IMR-90 (cell line): ENCODE measurements around the gene GRB14. TPM values are rescaled to one million over a fixed set of nuclear protein-coding genes. Genes with fewer than 3 reads are reported as not detected.

ENCODE experiments used
- ATAC-seq: fragments of 200-7000 bp; cut with Tn5 transposase; 2 replicates; pipeline ENCODE4 v1.9.1; 2020; ENCODE audit warnings: low read depth, mild to moderate bottlenecking, moderate library complexity
- BruUV-seq: library from RNA; stranded (reverse); fragments of 400-500 nt; replicated peaks from 2 replicates; lab custom pipeline; 2021; lab: Mats Ljungman, UMichigan
- CTCF ChIA-PET: fragments of 300-600 bp; formaldehyde crosslinking; extraction: SDS; loops from one replicate; lab custom pipeline; 2021; ENCODE audit warnings: antibody characterized with exemption; lab: Yijun Ruan, JAX
- POLR2A ChIA-PET: fragments of 300-600 bp; sonication (Branson Sonifier 250); formaldehyde crosslinking; loops from one replicate; lab custom pipeline; 2022; ENCODE audit warnings: antibody characterized with exemption; ENCODE audit not compliant: unreplicated experiment; lab: Charles Lee
- DNase-seq: peaks from one replicate; pipeline ENCODE4 v3.0.0; 2013
- H2AFZ ChIP-seq: replicated peaks from 2 replicates; pipeline ENCODE3; 2013; ENCODE audit warnings: low read length, mild to moderate bottlenecking; ENCODE audit not compliant: poor library complexity
- H2AK5ac ChIP-seq: 2 replicates; pipeline ENCODE4 v1.6.1; 2013; ENCODE audit warnings: low read depth, low read length, inconsistent platforms
- H2AK9ac ChIP-seq: replicated peaks from 2 replicates; pipeline ENCODE3; 2013; ENCODE audit warnings: mild to moderate bottlenecking, low read depth, low read length, moderate library complexity; ENCODE audit not compliant: poor library complexity
- H2BK120ac ChIP-seq: 2 replicates; pipeline ENCODE4 v1.6.1; 2013; ENCODE audit warnings: low read depth, low read length, inconsistent platforms
- H2BK15ac ChIP-seq: 3 replicates; pipeline ENCODE4 v1.6.1; 2013; ENCODE audit warnings: low read depth, low read length, inconsistent platforms
- H2BK20ac ChIP-seq: 2 replicates; pipeline ENCODE4 v1.6.1; 2013; ENCODE audit warnings: low read depth, mild to moderate bottlenecking, inconsistent platforms, low read length, moderate library complexity
- H2BK5ac ChIP-seq: 2 replicates; pipeline ENCODE4 v1.6.1; 2013; ENCODE audit warnings: mild to moderate bottlenecking, low read depth, low read length, inconsistent platforms; ENCODE audit not compliant: poor library complexity, severe bottlenecking
- H3K14ac ChIP-seq: replicated peaks from 2 replicates; pipeline ENCODE4 v1.6.1; 2013; ENCODE audit warnings: low read depth, low read length, inconsistent platforms
- H3K18ac ChIP-seq: 2 replicates; pipeline ENCODE4 v1.6.1; 2013; ENCODE audit warnings: low read depth, low read length, control low read depth
- H3K23ac ChIP-seq: 2 replicates; pipeline ENCODE4 v1.6.1; 2013; ENCODE audit warnings: low read depth, low read length, inconsistent platforms
- H3K27ac ChIP-seq: 2 replicates; pipeline ENCODE4 v1.5.1; 2013; ENCODE audit warnings: mild to moderate bottlenecking, control low read depth, low read length; ENCODE audit not compliant: insufficient read depth
- H3K27me3 ChIP-seq: 2 replicates; pipeline ENCODE4 v1.6.1; 2013; ENCODE audit warnings: low read length; ENCODE audit not compliant: control insufficient read depth, insufficient read depth
- H3K36me3 ChIP-seq: 2 replicates; pipeline ENCODE4 v1.6.1; 2013; ENCODE audit warnings: low read length, mixed read lengths; ENCODE audit not compliant: control insufficient read depth, insufficient read depth
- H3K4ac ChIP-seq: 2 replicates; pipeline ENCODE4 v1.6.1; 2013; ENCODE audit warnings: low read depth, low read length, inconsistent platforms
- H3K4me1 ChIP-seq: 2 replicates; pipeline ENCODE4 v1.6.1; 2013; ENCODE audit warnings: low read length, mixed read lengths; ENCODE audit not compliant: control insufficient read depth, insufficient read depth
- H3K4me2 ChIP-seq: 2 replicates; pipeline ENCODE4 v1.6.1; 2013; ENCODE audit warnings: low read depth, mild to moderate bottlenecking, control low read depth, low read length, moderate library complexity
- H3K4me3 ChIP-seq: 2 replicates; pipeline ENCODE4 v1.5.1; 2013; ENCODE audit warnings: low read depth, mild to moderate bottlenecking, control low read depth, low read length, moderate library complexity; ENCODE audit not compliant: insufficient read depth
- H3K56ac ChIP-seq: 2 replicates; pipeline ENCODE4 v1.6.1; 2013; ENCODE audit warnings: low read length, inconsistent platforms; ENCODE audit not compliant: insufficient read depth; ENCODE audit errors: extremely low read depth
- H3K79me1 ChIP-seq, 2 experiments: 2 replicates each; pipeline ENCODE4 v1.6.1; 2013; ENCODE audit warnings: low read length in 2 of 2, inconsistent platforms in 1 of 2, low read depth in 1 of 2
- H3K9ac ChIP-seq: 2 replicates; pipeline ENCODE4 v1.6.1; 2013; ENCODE audit warnings: low read depth, low read length, control low read depth
- H3K9me1 ChIP-seq: 2 replicates; pipeline ENCODE4 v1.6.1; 2013; ENCODE audit warnings: low read length, inconsistent platforms; ENCODE audit not compliant: insufficient read depth
- H3K9me3 ChIP-seq: 2 replicates; pipeline ENCODE4 v1.6.1; 2013; ENCODE audit warnings: low read length; ENCODE audit not compliant: control insufficient read depth, insufficient read depth
- H4K20me1 ChIP-seq: 2 replicates; pipeline ENCODE4 v1.6.1; 2013; ENCODE audit warnings: low read length, inconsistent platforms; ENCODE audit not compliant: insufficient read depth
- H4K5ac ChIP-seq: 2 replicates; pipeline ENCODE4 v1.6.1; 2013; ENCODE audit warnings: mild to moderate bottlenecking, low read depth, low read length, control low read depth
- H4K8ac ChIP-seq, 2 experiments: 2 replicates each; pipeline ENCODE4 v1.6.1; 2013; ENCODE audit warnings: low read depth in 2 of 2, low read length in 2 of 2, control low read depth in 1 of 2, inconsistent platforms in 1 of 2
- H4K91ac ChIP-seq: 2 replicates; pipeline ENCODE4 v1.6.1; 2013; ENCODE audit warnings: low read depth, low read length, inconsistent platforms; ENCODE audit not compliant: insufficient read depth
- CEBPB ChIP-seq: IDR thresholded peaks from 2 replicates; pipeline ENCODE4 v1.6.1; 2012; ENCODE audit warnings: low read depth, low read length, improper control_type of control experiment
- ELK1 ChIP-seq: fragments of 150-350 bp; IDR thresholded peaks from 2 replicates; pipeline ENCODE4 v1.6.1; 2016; ENCODE audit warnings: low read depth, mild to moderate bottlenecking, low read length, moderate library complexity, borderline replicate concordance
- MAZ ChIP-seq: IDR thresholded peaks from 2 replicates; pipeline ENCODE4 v1.6.1; 2012; ENCODE audit warnings: low read depth, mild to moderate bottlenecking, low read length, improper control_type of control experiment, moderate library complexity, borderline replicate concordance
- dilution Hi-C: fragments of 300-500 bp; cut with HindIII; formaldehyde crosslinking; loops from one replicate; pipeline ENCODE4 v1.14.3; 2018; ENCODE audit warnings: low sequenced_read_pairs; ENCODE audit not compliant: unreplicated experiment
- in situ Hi-C: fragments of 300-500 bp; cut with MboI; formaldehyde crosslinking; loops from 3 replicates; pipeline ENCODE4 v1.14.3; 2019; ENCODE audit warnings: low sequenced_read_pairs, inconsistent platforms, mixed read lengths
- intact Hi-C: fragments of 100-400 bp; cut with micrococcal nuclease; formaldehyde crosslinking; loops from 2 replicates; pipeline ENCODE4 v1.10.0; 2022
- polyA plus RNA-seq, 3 experiments: library from polyadenylated mRNA; depleted of rRNA; stranded (reverse); fragments of >200 nt; gene quantifications; 2 replicates each; pipeline ENCODE4 v1.2.3, GENCODE V29; 2012; ENCODE audit warnings: low replicate concordance in 1 of 3
- total RNA-seq: library from RNA; depleted of rRNA; stranded (reverse); fragments of >200 nt; gene quantifications from 2 replicates; pipeline ENCODE4 v1.2.3, GENCODE V29; 2012

GRB14 gene
- total and polyA plus RNA-seq, 2 of the 4 experiments (the other 2 are of a cell fraction), result not detected

GRCh38 chr2:164661349-164661748 is 40.1 kb upstream of the GRB14 start:
- Histone ChIP-seq H2BK20ac (no peak overlapping the region), H3K9ac (no peak overlapping the region), H3K14ac (no peak overlapping the region), H2AK9ac (no peak overlapping the region), H3K18ac (no peak overlapping the region), H2AK5ac (no peak overlapping the region), H3K27me3 (no peaks in the 10 kb centered on the region), H3K4me1 (no peaks in the 10 kb centered on the region), H3K23ac (no peak overlapping the region), H3K9me3 (no peaks in the 10 kb centered on the region), H4K5ac (no peak overlapping the region), H3K4me3 (no peak overlapping the region), H4K91ac (no peak overlapping the region), H3K9me1 (no peaks in the 10 kb centered on the region), H2BK120ac (no peak overlapping the region), H3K27ac (no peak overlapping the region), H4K20me1 (no peaks in the 10 kb centered on the region), H2BK15ac (no peak overlapping the region), H3K56ac (no peak overlapping the region), H3K4me2 (no peak overlapping the region), H3K79me1 (no peaks in the 10 kb centered on the region), H2BK5ac (no peak overlapping the region), H4K8ac (no peak overlapping the region), H3K36me3 (no peaks in the 10 kb centered on the region), H3K4ac (no peak overlapping the region), H2AFZ (no peak overlapping the region)
- no TSS peak for BruUV-seq
- dilution Hi-C loops, result no loop called here
- TF ChIP-seq ELK1 (no peak), CEBPB (peak; percentile 61), MAZ (no peak)
- intact Hi-C loops, result no loop called here
- in situ Hi-C loops, result no loop called here
- DNase-seq (peak; percentile 1), ATAC-seq (no peak)
- POLR2A ChIA-PET, result no interaction called here
- CTCF ChIA-PET, result no interaction called here
